ENCODE measurements around the gene SLC25A6. TPM values are rescaled to one million over a fixed set of nuclear protein-coding genes. Genes with fewer than 3 reads are reported as not detected.

The SLC25A6 gene
- total RNA-seq, 1 experiment from 2014 or later, result 455 TPM

- H3K36me3 Mint-ChIP-seq (ENCODE audit: insufficient read depth, unreplicated experiment), result peaks cover 19% of the 10 kb centered on the region
- no peaks in the 10 kb centered on the region; the same call in 1 of the 2 replicates for H3K36me3 ChIP-seq (ENCODE audit: control insufficient read depth, insufficient read depth, low read length)
Observed at GRCh38 chrX:1435241-1435895, 43.5 kb upstream of the SLC25A6 start.

GRCh38 chrX:1434871-1435240, 42.9 kb upstream of the SLC25A6 start:
- intact Hi-C loops (cut with micrococcal nuclease; ENCODE audit: unreplicated experiment), result no loop called here
- Mint-ChIP-seq H3K4me3 (ENCODE audit: unreplicated experiment) (no peak overlapping the region), H3K27me3 (ENCODE audit: insufficient read depth, unreplicated experiment) (no peaks in the 10 kb centered on the region), H3K36me3 (ENCODE audit: insufficient read depth, unreplicated experiment) (peaks cover 19% of the 10 kb centered on the region), H3K4me1 (ENCODE audit: low read depth, unreplicated experiment) (no peaks in the 10 kb centered on the region), H3K9me3 (ENCODE audit: unreplicated experiment) (no peaks in the 10 kb centered on the region), H3K27ac (ENCODE audit: unreplicated experiment) (no peak overlapping the region)
- Histone ChIP-seq H3K27me3 (replicated peaks; ENCODE audit: control insufficient read depth, insufficient read depth, low read length) (no peaks in the 10 kb centered on the region), H3K9me3 (no peaks in the 10 kb centered on the region), H3K4me1 (no peaks in the 10 kb centered on the region), H3K4me3 (ENCODE audit: low read depth, low read length) (no peak overlapping the region), H3K36me3 (ENCODE audit: control insufficient read depth, insufficient read depth, low read length) (no peaks in the 10 kb centered on the region; the same call in 1 of the 2 replicates)
- BruUV-seq (replicated peaks), result no TSS peak
- no peak for TF ChIP-seq CTCF (IDR thresholded peaks at IDR 0.05; ENCODE audit: insufficient read depth in 1 of 2, low read depth in 1 of 2, low read length in 1 of 2, severe bottlenecking in 1 of 2, unreplicated experiment in 1 of 2)
- DNase-seq, result no peak
- POLR2A ChIA-PET, result no interaction called here
- CTCF ChIA-PET, result no interaction called here

More at GRCh38 chrX:1435241-1435895, 43.5 kb upstream of the SLC25A6 start:
- no peak for TF ChIP-seq CTCF (IDR thresholded peaks at IDR 0.05; ENCODE audit: insufficient read depth in 1 of 2, low read depth in 1 of 2, low read length in 1 of 2, severe bottlenecking in 1 of 2, unreplicated experiment in 1 of 2)
- Histone ChIP-seq H3K9me3 (no peaks in the 10 kb centered on the region), H3K27me3 (replicated peaks; ENCODE audit: control insufficient read depth, insufficient read depth, low read length) (no peaks in the 10 kb centered on the region), H3K4me3 (ENCODE audit: low read depth, low read length) (no peak overlapping the region), H3K4me1 (no peaks in the 10 kb centered on the region)
- ChIA-PET POLR2A (no interaction called here), CTCF (no interaction called here)
- Mint-ChIP-seq H3K4me3 (ENCODE audit: unreplicated experiment) (no peak overlapping the region), H3K9me3 (ENCODE audit: unreplicated experiment) (no peaks in the 10 kb centered on the region), H3K4me1 (ENCODE audit: low read depth, unreplicated experiment) (no peaks in the 10 kb centered on the region), H3K27me3 (ENCODE audit: insufficient read depth, unreplicated experiment) (no peaks in the 10 kb centered on the region), H3K27ac (ENCODE audit: unreplicated experiment) (no peak overlapping the region)
- intact Hi-C loops (cut with micrococcal nuclease; ENCODE audit: unreplicated experiment), result no loop called here
- BruUV-seq (replicated peaks), result no TSS peak
- peak in 1 of 2 experiments; percentile 19 for DNase-seq

DNA sequence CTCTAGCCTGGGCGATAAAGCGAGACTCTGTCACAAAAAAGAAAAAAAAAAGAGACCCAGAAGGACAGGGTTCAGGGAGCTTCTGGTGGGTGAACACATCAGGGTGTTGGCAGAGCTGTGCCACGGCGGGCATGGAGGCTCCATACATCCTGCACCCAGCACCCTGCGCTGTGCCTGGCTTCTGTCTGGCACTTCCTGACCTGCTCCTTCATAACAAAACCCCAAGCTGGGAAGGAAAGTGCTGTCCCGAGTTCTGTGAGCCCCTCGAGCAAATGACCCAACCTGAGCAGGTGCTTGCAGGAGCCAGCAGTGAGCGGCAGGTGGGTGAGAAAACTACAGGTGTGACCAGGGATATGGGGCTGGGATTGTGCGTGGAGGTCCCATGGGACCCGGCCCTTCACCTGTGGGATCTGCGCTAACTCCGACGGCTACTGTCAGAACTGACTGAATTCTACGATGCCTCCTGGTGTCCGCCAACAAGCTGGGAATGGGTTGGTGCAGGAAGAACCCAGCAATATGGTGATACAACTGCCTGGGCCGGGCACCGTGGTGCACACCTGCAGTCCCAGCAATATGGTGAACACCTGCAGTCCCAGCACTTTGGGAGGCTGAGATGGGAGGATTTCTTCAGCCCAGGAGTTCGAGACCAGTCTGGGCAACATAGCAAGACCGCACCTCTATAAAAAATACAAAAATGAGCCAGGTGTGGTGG, 41.9 kb upstream of the SLC25A6 start:
- Mint-ChIP-seq H3K4me1 (ENCODE audit: low read depth, unreplicated experiment) (no peaks in the 10 kb centered on the region), H3K27ac (ENCODE audit: unreplicated experiment) (no peak overlapping the region), H3K36me3 (ENCODE audit: insufficient read depth, unreplicated experiment) (peaks cover 19% of the 10 kb centered on the region), H3K4me3 (ENCODE audit: unreplicated experiment) (no peak overlapping the region), H3K9me3 (ENCODE audit: unreplicated experiment) (no peaks in the 10 kb centered on the region), H3K27me3 (ENCODE audit: insufficient read depth, unreplicated experiment) (no peaks in the 10 kb centered on the region)
- no peak for TF ChIP-seq CTCF (IDR thresholded peaks at IDR 0.05; ENCODE audit: insufficient read depth in 1 of 2, low read depth in 1 of 2, low read length in 1 of 2, severe bottlenecking in 1 of 2, unreplicated experiment in 1 of 2)
- Histone ChIP-seq H3K36me3 (ENCODE audit: control insufficient read depth, insufficient read depth, low read length) (no peaks in the 10 kb centered on the region; the same call in 1 of the 2 replicates), H3K4me1 (no peaks in the 10 kb centered on the region), H3K27me3 (replicated peaks; ENCODE audit: control insufficient read depth, insufficient read depth, low read length) (no peaks in the 10 kb centered on the region), H3K9me3 (no peaks in the 10 kb centered on the region), H3K4me3 (ENCODE audit: low read depth, low read length) (no peak overlapping the region)
- BruUV-seq (replicated peaks), result no TSS peak
- ChIA-PET POLR2A (no interaction called here), CTCF (no interaction called here)
- no peak for DNase-seq
- intact Hi-C loops (cut with micrococcal nuclease; ENCODE audit: unreplicated experiment), result no loop called here
